Measurements from ENCODE around the gene CLCN1. TPM values are rescaled to one million over a fixed set of nuclear protein-coding genes. Genes with fewer than 3 reads are reported as not detected.

CLCN1 gene
- total RNA-seq, 2 donors from 2014 or later: not detected

- Histone ChIP-seq H3K9ac (ENCODE audit: low read depth in 2 of 2, low read length in 2 of 2) (no peak overlapping the region), H3K27ac (no peak overlapping the region), H3K27me3 (no peaks in the 10 kb centered on the region), H3K4me1 (no peaks in the 10 kb centered on the region), H3K9me3 (no peaks in the 10 kb centered on the region), H3K4me3 (no peak overlapping the region), H3K36me3 (no peaks in the 10 kb centered on the region)
- no peak for DNase-seq
- TF ChIP-seq CTCF (IDR thresholded peaks at IDR 0.05): no peak
- intact Hi-C loops (cut with DNase I): no loop called here
Measured at GRCh38 chr7:143399642-143400041, 83.7 kb downstream of the CLCN1 start.

- H3K9me3 ChIP-seq: no peaks in the 10 kb centered on the region
- no peak overlapping the region for H3K9ac ChIP-seq (ENCODE audit: low read depth in 2 of 2, low read length in 2 of 2)
- DNase-seq: no peak
- no peak overlapping the region for H3K27ac ChIP-seq
- TF ChIP-seq CTCF (IDR thresholded peaks at IDR 0.05): no peak
- no peak overlapping the region for H3K4me3 ChIP-seq
- intact Hi-C loops (cut with DNase I): no loop called here
- H3K27me3 ChIP-seq: no peaks in the 10 kb centered on the region
- H3K36me3 ChIP-seq: no peaks in the 10 kb centered on the region
- H3K4me1 ChIP-seq: no peaks in the 10 kb centered on the region
Measured at GRCh38 chr7:143401265-143401664, 85.4 kb downstream of the CLCN1 start.

Small RNAs within 50 kb of the gene (microRNA-seq; reads per million reads assigned to microRNA genes)
- gene MIR6892: not detected

Other genes starting within 250 kb of the CLCN1 start
- not detected for gene PIP, start 184.0 kb upstream of the CLCN1 start, total RNA-seq
- gene TAS2R39, start 132.7 kb upstream of the CLCN1 start, total RNA-seq: not detected
- gene TAS2R40, start 94.1 kb upstream of the CLCN1 start, total RNA-seq: not detected
- gene GSTK1, start 52.7 kb upstream of the CLCN1 start, total RNA-seq: 100 to 1,000 TPM; 210 to 272 TPM
- 10 to 100 TPM; 18.4 to 27.2 TPM for gene TMEM139, start 31.2 kb upstream of the CLCN1 start, total RNA-seq
- gene CASP2, start 27.8 kb upstream of the CLCN1 start, total RNA-seq: 10 to 100 TPM; 33.9 to 47.0 TPM
- 1 to 10 TPM in 1 of 2 donors, under 1 TPM in 1; 0.40 to 1.8 TPM for gene FAM131B, start 46.6 kb downstream of the CLCN1 start, total RNA-seq
- gene ZYX, start 65.2 kb downstream of the CLCN1 start, total RNA-seq: 100 to 1,000 TPM in 1 of 2 donors, 10 to 100 TPM in 1; 54.9 to 110 TPM
- gene EPHA1, start 92.7 kb downstream of the CLCN1 start, total RNA-seq: 10 to 100 TPM; 16.0 to 18.4 TPM
- gene TAS2R60, start 127.3 kb downstream of the CLCN1 start, total RNA-seq: not detected
- not detected for gene TAS2R41, start 161.8 kb downstream of the CLCN1 start, total RNA-seq